Fibroblast of the aortic adventitia (primary cell): ENCODE results near the gene ZKSCAN7. TPM values are rescaled to one million over a fixed set of nuclear protein-coding genes. Genes with fewer than 3 reads are reported as not detected.
"Not testable (repeated sequence)": the region's sequence is repeated elsewhere in the genome, so short reads cannot be mapped to it uniquely, and the experiment has no call there.

Experiments used
- DNase-seq: peaks from one replicate; pipeline ENCODE4 v3.0.0-alpha.2; 2010; ENCODE audit warnings: low read depth
- H3K4me3 ChIP-seq: 2 replicates; pipeline ENCODE4 v1.5.1; 2011; ENCODE audit warnings: low read depth, mild to moderate bottlenecking, control low read depth, low read length, moderate library complexity
- CTCF ChIP-seq: IDR thresholded peaks from 2 replicates; pipeline ENCODE4 v1.5.1; 2011; ENCODE audit warnings: mild to moderate bottlenecking, low read length, control low read depth, inconsistent platforms; ENCODE audit not compliant: insufficient read depth
- total RNA-seq: library from RNA; depleted of rRNA; stranded (reverse); fragments of >200 nt; gene quantifications from 2 replicates; pipeline ENCODE4 v1.2.3, GENCODE V29; 2012; ENCODE audit warnings: low replicate concordance

The ZKSCAN7 gene
- total RNA-seq, 1 donor = 5.0 TPM

- no peak for TF ChIP-seq CTCF
- H3K4me3 ChIP-seq = no peak overlapping the region
- no peak for DNase-seq
Measured at GRCh38 chr3:44530911-44531310, 24.1 kb upstream of the ZKSCAN7 start.

DNA sequence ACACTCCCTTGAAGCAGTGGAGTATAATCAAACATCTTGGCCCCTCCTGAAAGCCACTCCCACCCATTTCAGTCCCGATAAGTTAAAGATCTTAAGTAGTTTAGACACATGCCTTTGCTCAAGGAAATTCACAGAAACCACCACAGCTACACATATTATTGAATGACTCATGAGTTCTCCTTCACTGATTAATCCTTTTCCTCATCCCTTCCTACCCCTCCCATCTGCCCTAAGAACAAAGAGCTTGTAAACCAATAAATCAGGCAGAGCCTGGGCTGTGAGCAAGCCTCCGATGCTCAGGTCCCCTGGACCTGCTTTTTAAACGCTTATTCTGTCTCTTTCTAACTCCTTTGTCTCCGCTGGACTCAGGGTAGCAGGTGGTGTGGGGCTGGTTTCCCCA lies 20.3 kb upstream of the ZKSCAN7 start:
- not testable (repeated sequence) for H3K4me3 ChIP-seq, DNase-seq

GRCh38 chr3:44535364-44535763 lies 19.6 kb upstream of the ZKSCAN7 start:
- no peak overlapping the region for H3K4me3 ChIP-seq
- no peak for DNase-seq
- no peak for TF ChIP-seq CTCF

GRCh38 chr3:44544811-44545210 lies 10.2 kb upstream of the ZKSCAN7 start:
- not testable (repeated sequence) for H3K4me3 ChIP-seq, DNase-seq

- TF ChIP-seq CTCF = no peak
- DNase-seq = no peak
- peak overlapping the region; percentile 82 for H3K4me3 ChIP-seq
Measured at GRCh38 chr3:44555723-44556122, 730 bp downstream of the ZKSCAN7 start.

- H3K4me3 ChIP-seq = no peak overlapping the region
- no peak for DNase-seq
- TF ChIP-seq CTCF = no peak
Measured at GRCh38 chr3:44557074-44557473, 2.1 kb downstream of the ZKSCAN7 start.

DNA sequence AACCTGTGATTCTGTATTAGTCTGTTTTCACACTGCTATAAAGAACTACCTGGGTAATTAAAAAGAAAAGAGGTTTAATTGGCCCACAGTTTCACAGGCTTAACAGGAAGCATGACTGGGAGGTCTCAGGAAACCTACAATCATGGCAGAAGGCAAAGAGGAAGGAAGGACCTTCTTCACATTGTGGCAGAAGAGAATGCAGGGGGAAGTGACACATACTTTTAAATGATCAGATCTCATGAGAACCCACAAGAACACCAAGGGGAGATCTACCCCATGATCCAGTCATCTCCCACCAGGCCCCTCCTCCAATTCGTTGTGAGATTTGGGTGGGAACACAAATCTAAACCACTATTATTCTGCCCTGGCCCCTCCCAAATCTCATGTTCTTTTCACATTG lies 6.1 kb downstream of the ZKSCAN7 start:
- H3K4me3 ChIP-seq = no peak overlapping the region
- DNase-seq = no peak
- no peak for TF ChIP-seq CTCF

DNA sequence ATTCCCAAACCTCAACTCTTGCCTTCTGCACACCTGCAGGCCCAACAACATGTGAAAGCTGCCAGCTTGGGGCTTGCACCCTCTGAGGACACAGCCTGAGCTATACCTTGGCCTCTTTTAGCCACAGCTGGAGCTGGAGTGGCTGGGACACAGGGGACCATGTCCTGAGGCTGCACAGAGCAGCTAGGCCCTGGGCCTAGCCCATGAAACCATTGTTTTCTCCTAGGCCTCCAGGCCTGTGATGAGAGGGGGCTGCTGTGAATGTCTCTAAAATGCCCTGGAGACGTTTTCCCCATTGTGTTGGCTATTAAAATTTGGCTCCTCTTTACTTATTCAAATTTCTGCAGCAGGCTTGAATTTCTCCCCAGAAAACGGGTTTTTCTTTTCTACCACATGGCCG lies 7.2 kb downstream of the ZKSCAN7 start:
- no peak for TF ChIP-seq CTCF
- no peak for DNase-seq
- H3K4me3 ChIP-seq = no peak overlapping the region
